ENCODE measurements around the gene MFRP. TPM values are rescaled to one million over a fixed set of nuclear protein-coding genes. Genes with fewer than 3 reads are reported as not detected.

The MFRP gene
- total and polyA plus RNA-seq, 9 donors: not detected

DNA sequence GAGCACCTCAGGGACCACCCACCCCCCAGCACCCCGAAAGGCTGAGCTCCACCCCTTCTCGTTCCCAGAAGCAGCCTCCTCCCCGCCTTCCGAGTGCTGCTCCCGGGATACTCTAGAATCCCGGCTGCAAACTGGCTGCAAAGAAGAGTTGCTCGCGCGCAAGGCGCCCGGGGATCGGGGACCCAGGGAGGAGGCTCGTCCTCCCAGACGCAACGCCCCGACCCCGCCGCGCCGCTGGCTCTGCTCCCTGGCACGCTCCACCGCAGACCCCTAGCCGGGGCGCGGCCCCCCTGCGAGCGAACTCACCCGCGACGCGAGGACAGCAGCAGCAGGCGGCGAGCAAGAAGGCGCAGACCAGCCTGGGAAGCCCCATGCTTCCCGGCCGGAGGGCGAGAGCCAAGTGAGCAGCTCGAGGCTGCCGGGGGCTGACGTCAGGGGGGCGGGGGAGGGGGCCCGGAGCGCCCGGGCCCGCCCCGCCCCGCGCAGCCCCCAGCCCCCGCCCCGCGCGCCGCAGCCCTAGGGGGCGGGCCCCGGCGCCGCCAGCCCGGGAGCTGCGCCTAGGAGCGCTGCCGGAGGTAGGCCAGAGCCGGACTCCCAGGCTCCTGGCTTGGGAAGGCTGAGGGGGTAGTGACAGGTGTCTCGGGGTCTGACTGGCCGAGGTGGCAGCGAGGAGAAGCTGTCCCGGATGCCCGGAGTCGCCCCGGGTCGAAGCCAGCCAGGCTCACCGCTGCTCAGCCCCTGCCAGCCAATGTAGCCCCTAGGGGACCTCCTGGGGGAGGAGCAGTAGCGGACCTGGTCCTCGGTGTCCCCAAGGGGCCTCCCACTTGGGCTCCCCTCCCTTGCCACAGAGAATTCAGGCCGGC, 29.5 kb downstream of the MFRP start, which contains the start of gene MCAM:
TSS of gene MCAM (minus strand) at position 402 of the 863 bp plus-strand sequence. CDS start at position 373, 29 bp downstream.
- peak; percentile 81 for DNase-seq
- H3K36me3 ChIP-seq (ENCODE audit: control insufficient read depth, insufficient read depth, low read length): peaks cover 32% of the 10 kb centered on the region
- peaks cover 69% of the 10 kb centered on the region for H3K4me1 ChIP-seq (ENCODE audit: control insufficient read depth, insufficient read depth, low read length)
- under 1% methylated on average over 65 of the region's 74 CpGs for WGBS (ENCODE audit: insufficient coverage)
- peak within 1 kb of the TSS; percentile 57 for H3K4me3 ChIP-seq (ENCODE audit: low read length)
- H3K27ac ChIP-seq (ENCODE audit: low read length): peak within 1 kb of the TSS; percentile 93
- peaks cover 10% of the 10 kb centered on the region for H3K27me3 ChIP-seq (ENCODE audit: control insufficient read depth, insufficient read depth, low read length)
- H3K9me3 ChIP-seq (replicated peaks; ENCODE audit: control insufficient read depth, low read depth, low read length): no peaks in the 10 kb centered on the region

- Histone ChIP-seq H3K9me3 (replicated peaks; ENCODE audit: control insufficient read depth, low read depth, low read length) (no peaks in the 10 kb centered on the region), H3K27me3 (ENCODE audit: control insufficient read depth, insufficient read depth, low read length) (peaks cover 6% of the 10 kb centered on the region), H3K4me3 (ENCODE audit: low read length) (peak overlapping the region; percentile 57), H3K4me1 (ENCODE audit: control insufficient read depth, insufficient read depth, low read length) (peaks cover 63% of the 10 kb centered on the region), H3K36me3 (ENCODE audit: control insufficient read depth, insufficient read depth, low read length) (peaks cover 40% of the 10 kb centered on the region), H3K27ac (ENCODE audit: low read length) (peak overlapping the region; percentile 93)
- 2% methylated on average over 44 of the region's 46 CpGs for WGBS (ENCODE audit: insufficient coverage)
- DNase-seq: peak; percentile 78
Observed at GRCh38 chr11:119316016-119316728, 30.3 kb downstream of the MFRP start.

- H3K27me3 ChIP-seq (ENCODE audit: control insufficient read depth, insufficient read depth, low read length): peaks cover 6% of the 10 kb centered on the region
Observed at GRCh38 chr11:119315131-119316015, 31.1 kb downstream of the MFRP start.

DNA sequence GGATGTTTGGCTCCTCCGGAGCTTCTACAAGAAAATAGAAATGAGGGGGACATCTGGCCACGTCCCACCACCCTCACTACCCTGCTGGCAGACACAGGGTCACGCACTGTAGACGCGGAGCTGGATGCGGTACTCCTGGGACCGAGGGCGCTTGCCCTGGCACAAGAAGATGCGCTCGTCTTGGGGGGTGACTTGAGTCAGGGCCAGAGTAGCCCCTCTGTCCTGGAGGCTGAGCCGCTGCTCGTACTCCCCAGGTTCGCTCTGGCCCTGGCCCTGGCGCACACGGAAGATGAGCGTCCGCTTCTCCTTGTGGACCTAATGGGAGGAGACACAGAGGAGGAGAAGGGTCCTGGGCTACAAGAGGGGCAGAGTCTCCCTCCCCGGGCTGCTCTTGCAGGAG, 31.8 kb downstream of the MFRP start:
- H3K27ac ChIP-seq (ENCODE audit: low read length): peak overlapping the region; percentile 93
- no peaks in the 10 kb centered on the region for H3K9me3 ChIP-seq (replicated peaks; ENCODE audit: control insufficient read depth, low read depth, low read length)
- peaks cover 6% of the 10 kb centered on the region for H3K27me3 ChIP-seq (ENCODE audit: control insufficient read depth, insufficient read depth, low read length)
- H3K36me3 ChIP-seq (ENCODE audit: control insufficient read depth, insufficient read depth, low read length): peaks cover 55% of the 10 kb centered on the region
- peak overlapping the region; percentile 57 for H3K4me3 ChIP-seq (ENCODE audit: low read length)
- WGBS (ENCODE audit: insufficient coverage): 65% methylated on average over 9 of the region's 18 CpGs
- peaks cover 50% of the 10 kb centered on the region for H3K4me1 ChIP-seq (ENCODE audit: control insufficient read depth, insufficient read depth, low read length)
- DNase-seq: peak; percentile 10

More at GRCh38 chr11:119315131-119316015, 31.1 kb downstream of the MFRP start:
- DNase-seq: peak; percentile 82
- Histone ChIP-seq H3K4me3 (ENCODE audit: low read length) (peak overlapping the region; percentile 57), H3K4me1 (ENCODE audit: control insufficient read depth, insufficient read depth, low read length) (peaks cover 57% of the 10 kb centered on the region), H3K36me3 (ENCODE audit: control insufficient read depth, insufficient read depth, low read length) (peaks cover 48% of the 10 kb centered on the region), H3K27ac (ENCODE audit: low read length) (peak overlapping the region; percentile 93), H3K9me3 (replicated peaks; ENCODE audit: control insufficient read depth, low read depth, low read length) (no peaks in the 10 kb centered on the region)
- WGBS (ENCODE audit: insufficient coverage): 7% methylated on average over 17 of the region's 29 CpGs

DNA sequence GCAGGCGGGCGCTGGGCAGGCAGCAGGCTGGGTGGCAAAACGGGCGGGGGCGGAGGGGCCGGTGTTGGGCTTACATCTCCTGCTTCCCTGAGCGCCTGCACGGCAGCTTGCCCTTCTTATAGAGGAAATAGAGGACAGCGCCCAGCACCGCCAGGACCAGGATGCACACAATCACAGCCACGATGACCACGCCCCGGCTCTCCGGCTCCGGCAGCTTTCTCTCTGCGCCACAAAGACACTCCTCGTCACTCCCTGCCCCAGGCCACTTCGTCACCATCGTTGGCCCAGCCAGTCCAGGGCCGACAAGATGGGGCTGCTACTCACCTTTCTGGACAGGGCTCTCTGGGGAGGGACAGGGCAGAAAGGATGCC, 35.8 kb downstream of the MFRP start:
- Histone ChIP-seq H3K36me3 (ENCODE audit: control insufficient read depth, insufficient read depth, low read length) (peaks cover 88% of the 10 kb centered on the region), H3K27ac (ENCODE audit: low read length) (no peak overlapping the region), H3K4me1 (ENCODE audit: control insufficient read depth, insufficient read depth, low read length) (peaks cover 26% of the 10 kb centered on the region), H3K27me3 (ENCODE audit: control insufficient read depth, insufficient read depth, low read length) (peaks cover under 1% of the 10 kb centered on the region), H3K4me3 (ENCODE audit: low read length) (no peak overlapping the region), H3K9me3 (replicated peaks; ENCODE audit: control insufficient read depth, low read depth, low read length) (no peaks in the 10 kb centered on the region)
- DNase-seq: peak; percentile 4
- 90% methylated on average over 19 of the region's 20 CpGs for WGBS (ENCODE audit: insufficient coverage)

GRCh38 chr11:119309953-119310681, 36.4 kb downstream of the MFRP start:
- peaks cover 20% of the 10 kb centered on the region for H3K4me1 ChIP-seq (ENCODE audit: control insufficient read depth, insufficient read depth, low read length)

DNA sequence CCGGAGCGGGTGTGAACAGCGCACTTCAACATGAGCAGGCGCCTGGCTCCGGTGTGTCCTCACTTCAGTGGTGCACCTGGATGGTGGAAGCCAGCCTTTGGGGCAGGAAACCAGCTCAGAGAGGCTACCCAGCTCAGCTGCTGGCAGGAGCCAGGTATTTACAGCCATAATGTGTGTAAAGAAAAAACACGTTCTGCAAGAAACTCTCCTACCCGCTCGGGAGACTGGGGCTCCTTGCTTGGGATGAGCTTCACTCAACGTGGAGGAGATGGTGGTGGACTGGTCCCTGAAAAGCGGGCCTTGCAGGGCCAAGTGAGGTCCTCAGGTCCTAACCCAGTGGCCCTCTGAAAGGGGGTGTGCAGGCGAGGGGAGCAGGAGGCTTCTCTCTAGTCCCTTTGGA, 37.1 kb downstream of the MFRP start:
- H3K4me1 ChIP-seq (ENCODE audit: control insufficient read depth, insufficient read depth, low read length): peaks cover 13% of the 10 kb centered on the region
- no peaks in the 10 kb centered on the region for H3K9me3 ChIP-seq (replicated peaks; ENCODE audit: control insufficient read depth, low read depth, low read length)
- H3K36me3 ChIP-seq (ENCODE audit: control insufficient read depth, insufficient read depth, low read length): peaks cover 86% of the 10 kb centered on the region
- DNase-seq: no peak
- H3K27me3 ChIP-seq (ENCODE audit: control insufficient read depth, insufficient read depth, low read length): no peaks in the 10 kb centered on the region
- H3K4me3 ChIP-seq (ENCODE audit: low read length): no peak overlapping the region
- no peak overlapping the region for H3K27ac ChIP-seq (ENCODE audit: low read length)
- WGBS (ENCODE audit: insufficient coverage): 95% methylated on average over 11 of the region's 11 CpGs

More at GRCh38 chr11:119309953-119310681, 36.4 kb downstream of the MFRP start:
- Histone ChIP-seq H3K36me3 (ENCODE audit: control insufficient read depth, insufficient read depth, low read length) (peaks cover 89% of the 10 kb centered on the region), H3K9me3 (replicated peaks; ENCODE audit: control insufficient read depth, low read depth, low read length) (no peaks in the 10 kb centered on the region), H3K27me3 (ENCODE audit: control insufficient read depth, insufficient read depth, low read length) (no peaks in the 10 kb centered on the region), H3K27ac (ENCODE audit: low read length) (no peak overlapping the region), H3K4me3 (ENCODE audit: low read length) (no peak overlapping the region)
- DNase-seq: no peak
- 75% methylated on average over 13 of the region's 17 CpGs for WGBS (ENCODE audit: insufficient coverage)

DNA sequence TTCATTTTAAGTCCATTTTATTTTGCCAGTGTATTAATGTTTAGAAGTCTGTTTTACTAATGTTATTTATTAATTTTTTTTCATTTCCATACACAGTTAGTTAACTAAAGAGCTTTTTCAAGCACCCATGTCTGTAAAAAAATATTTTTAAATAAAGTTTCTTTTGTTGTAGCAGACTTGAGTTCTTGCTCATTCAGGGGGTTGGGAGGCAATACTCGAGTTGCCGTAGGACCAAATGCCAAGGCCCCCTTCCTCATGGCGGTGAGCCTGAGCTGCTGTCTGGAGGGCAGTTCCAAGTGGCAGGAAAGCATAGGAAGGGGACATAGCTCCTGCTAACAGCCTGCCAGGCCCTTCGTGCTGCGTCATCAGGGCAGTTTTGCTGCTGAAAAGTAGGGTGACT, 38.5 kb downstream of the MFRP start:
- H3K4me3 ChIP-seq (ENCODE audit: low read length): no peak overlapping the region
- peaks cover 15% of the 10 kb centered on the region for H3K4me1 ChIP-seq (ENCODE audit: control insufficient read depth, insufficient read depth, low read length)
- 71% methylated on average over 4 of the region's 5 CpGs for WGBS (ENCODE audit: insufficient coverage)
- peaks cover 82% of the 10 kb centered on the region for H3K36me3 ChIP-seq (ENCODE audit: control insufficient read depth, insufficient read depth, low read length)
- H3K27me3 ChIP-seq (ENCODE audit: control insufficient read depth, insufficient read depth, low read length): no peaks in the 10 kb centered on the region
- DNase-seq: peak; percentile 6
- no peaks in the 10 kb centered on the region for H3K9me3 ChIP-seq (replicated peaks; ENCODE audit: control insufficient read depth, low read depth, low read length)
- H3K27ac ChIP-seq (ENCODE audit: low read length): no peak overlapping the region

GRCh38 chr11:119307219-119307618, 39.3 kb downstream of the MFRP start:
- H3K4me1 ChIP-seq (ENCODE audit: control insufficient read depth, insufficient read depth, low read length): peaks cover 13% of the 10 kb centered on the region
- no CpG with 5 or more reads among the region's 1 CpG for WGBS (ENCODE audit: insufficient coverage)
- no peak for DNase-seq
- peaks cover 79% of the 10 kb centered on the region for H3K36me3 ChIP-seq (ENCODE audit: control insufficient read depth, insufficient read depth, low read length)
- H3K27me3 ChIP-seq (ENCODE audit: control insufficient read depth, insufficient read depth, low read length): no peaks in the 10 kb centered on the region
- no peak overlapping the region for H3K4me3 ChIP-seq (ENCODE audit: low read length)
- no peak overlapping the region for H3K27ac ChIP-seq (ENCODE audit: low read length)
- no peaks in the 10 kb centered on the region for H3K9me3 ChIP-seq (replicated peaks; ENCODE audit: control insufficient read depth, low read depth, low read length)

All from muscle of leg (tissue), 11 donors.